Mammary epithelial cell (primary cell): ENCODE results near the gene COL24A1.

Source experiments
- EZH2 ChIP-seq: IDR thresholded peaks from 2 replicates; pipeline ENCODE4 v1.6.1; 2012; ENCODE audit warnings: low read length, inconsistent platforms, borderline replicate concordance
- TF ChIP-seq, protein P1 (sequence below), 2 donors: IDR thresholded peaks in 1 of 2; conservative IDR thresholded peaks in 1 of 2; 2 replicates each; pipeline ENCODE4 v1.5.1; 2011 to 2012; ENCODE audit warnings: inconsistent platforms in 2 of 2, low read length in 2 of 2, mild to moderate bottlenecking in 2 of 2, control low read depth in 1 of 2, low read depth in 1 of 2; ENCODE audit not compliant: insufficient read depth in 1 of 2; ENCODE audit errors: extremely low read depth in 1 of 2

DNA sequence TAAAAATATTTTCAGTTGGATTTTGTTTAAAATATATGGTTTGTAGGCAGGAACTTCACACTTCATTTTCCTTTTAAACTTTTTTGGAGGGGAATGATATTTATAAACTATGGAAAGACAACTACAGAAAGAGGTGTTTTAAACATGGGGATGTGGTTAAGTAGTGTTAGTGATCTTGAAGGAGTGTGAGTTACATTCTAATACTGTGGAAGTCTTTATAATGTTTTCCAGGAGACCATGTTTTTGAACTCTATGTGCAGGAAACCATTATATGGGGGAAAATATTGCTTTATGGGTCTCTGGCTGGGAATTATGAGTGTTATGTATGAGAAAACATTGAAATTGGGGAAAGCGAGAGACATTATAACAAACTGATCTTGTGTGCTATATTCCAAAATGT lies 35.8 kb upstream of the COL24A1 start:
- TF ChIP-seq, protein P1, sequence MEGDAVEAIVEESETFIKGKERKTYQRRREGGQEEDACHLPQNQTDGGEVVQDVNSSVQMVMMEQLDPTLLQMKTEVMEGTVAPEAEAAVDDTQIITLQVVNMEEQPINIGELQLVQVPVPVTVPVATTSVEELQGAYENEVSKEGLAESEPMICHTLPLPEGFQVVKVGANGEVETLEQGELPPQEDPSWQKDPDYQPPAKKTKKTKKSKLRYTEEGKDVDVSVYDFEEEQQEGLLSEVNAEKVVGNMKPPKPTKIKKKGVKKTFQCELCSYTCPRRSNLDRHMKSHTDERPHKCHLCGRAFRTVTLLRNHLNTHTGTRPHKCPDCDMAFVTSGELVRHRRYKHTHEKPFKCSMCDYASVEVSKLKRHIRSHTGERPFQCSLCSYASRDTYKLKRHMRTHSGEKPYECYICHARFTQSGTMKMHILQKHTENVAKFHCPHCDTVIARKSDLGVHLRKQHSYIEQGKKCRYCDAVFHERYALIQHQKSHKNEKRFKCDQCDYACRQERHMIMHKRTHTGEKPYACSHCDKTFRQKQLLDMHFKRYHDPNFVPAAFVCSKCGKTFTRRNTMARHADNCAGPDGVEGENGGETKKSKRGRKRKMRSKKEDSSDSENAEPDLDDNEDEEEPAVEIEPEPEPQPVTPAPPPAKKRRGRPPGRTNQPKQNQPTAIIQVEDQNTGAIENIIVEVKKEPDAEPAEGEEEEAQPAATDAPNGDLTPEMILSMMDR (conservative IDR thresholded peaks at IDR 0.05 in 1 of 2, IDR thresholded peaks at IDR 0.05 in 1 of 2; ENCODE audit: extremely low read depth in 1 of 2, insufficient read depth in 1 of 2, low read depth in 1 of 2, low read length in 2 of 2): no peak
- no peak for TF ChIP-seq EZH2
